Measurements from ENCODE around the gene ARHGAP32.

The ARHGAP32 gene
- total RNA-seq = 3.3 to 8.5 (median 6.4) reads per million in 3 donors

DNA sequence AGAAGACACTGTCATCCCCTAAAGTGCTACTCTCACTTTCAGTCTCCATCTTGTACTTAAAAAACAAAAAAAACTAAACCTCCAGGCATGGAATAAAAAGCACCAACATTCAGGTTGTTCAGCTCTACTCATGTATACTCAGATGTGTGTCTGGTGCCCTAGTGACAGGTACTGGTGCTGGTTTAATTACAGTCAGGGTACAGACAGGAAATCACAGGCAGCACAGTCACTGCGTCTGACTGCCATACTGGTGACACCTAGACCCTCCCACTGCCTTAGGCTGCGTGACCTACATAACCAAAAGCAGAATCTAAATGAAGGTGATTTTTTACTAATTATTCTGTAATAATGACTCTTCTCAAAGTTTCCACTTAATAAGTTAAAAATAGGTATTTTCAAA lies at the start of gene ARHGAP32:
Gene ARHGAP32, minus strand, starts transcription at position 176 of the 400 bp plus-strand sequence. Its CDS starts 127 bp downstream, at position 49.
- Histone ChIP-seq H3K36me3 (ENCODE audit: control insufficient read depth, insufficient read depth, low read length) (no peaks in the 10 kb centered on the region), H3K9me3 (ENCODE audit: control insufficient read depth, low read length) (no peaks in the 10 kb centered on the region), H3K27me3 (replicated peaks; ENCODE audit: control insufficient read depth, insufficient read depth, low read length, poor library complexity, severe bottlenecking) (no peaks in the 10 kb centered on the region), H3K4me1 (ENCODE audit: control insufficient read depth, insufficient read depth, low read length, poor library complexity, severe bottlenecking) (no peaks in the 10 kb centered on the region), H3K4me3 (ENCODE audit: insufficient read depth, low read depth, low read length, poor library complexity, severe bottlenecking) (no peak within 1 kb of the TSS), H3K27ac (ENCODE audit: insufficient read depth, low read length, poor library complexity, severe bottlenecking) (no peak within 1 kb of the TSS)
- DNase-seq = no peak

DNA sequence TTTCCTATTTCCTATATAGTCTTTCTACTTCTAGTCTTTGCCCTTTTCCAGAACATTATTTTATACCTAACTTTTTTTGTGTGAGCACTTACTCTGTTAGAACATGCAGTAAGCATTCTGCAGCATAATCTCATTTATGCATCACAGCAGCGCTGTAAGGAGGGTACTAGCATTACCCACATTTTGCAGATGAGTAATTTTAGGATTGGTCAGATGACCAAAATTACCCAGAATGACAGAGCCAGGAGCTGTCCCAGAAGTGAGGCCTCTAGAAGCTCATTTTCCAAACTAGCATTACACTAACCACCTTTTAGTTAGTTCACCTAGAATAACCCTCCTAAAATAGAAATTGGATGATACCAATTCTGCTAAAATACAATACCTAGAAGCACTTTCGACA lies 47.1 kb upstream of the ARHGAP32 start:
- Histone ChIP-seq H3K36me3 (ENCODE audit: control insufficient read depth, insufficient read depth, low read length) (no peaks in the 10 kb centered on the region), H3K4me3 (ENCODE audit: insufficient read depth, low read depth, low read length, poor library complexity, severe bottlenecking) (no peak overlapping the region), H3K4me1 (ENCODE audit: control insufficient read depth, insufficient read depth, low read length, poor library complexity, severe bottlenecking) (no peaks in the 10 kb centered on the region), H3K9me3 (ENCODE audit: control insufficient read depth, low read length) (no peaks in the 10 kb centered on the region), H3K27ac (ENCODE audit: insufficient read depth, low read length, poor library complexity, severe bottlenecking) (no peak overlapping the region), H3K27me3 (replicated peaks; ENCODE audit: control insufficient read depth, insufficient read depth, low read length, poor library complexity, severe bottlenecking) (no peaks in the 10 kb centered on the region)
- DNase-seq = no peak

DNA sequence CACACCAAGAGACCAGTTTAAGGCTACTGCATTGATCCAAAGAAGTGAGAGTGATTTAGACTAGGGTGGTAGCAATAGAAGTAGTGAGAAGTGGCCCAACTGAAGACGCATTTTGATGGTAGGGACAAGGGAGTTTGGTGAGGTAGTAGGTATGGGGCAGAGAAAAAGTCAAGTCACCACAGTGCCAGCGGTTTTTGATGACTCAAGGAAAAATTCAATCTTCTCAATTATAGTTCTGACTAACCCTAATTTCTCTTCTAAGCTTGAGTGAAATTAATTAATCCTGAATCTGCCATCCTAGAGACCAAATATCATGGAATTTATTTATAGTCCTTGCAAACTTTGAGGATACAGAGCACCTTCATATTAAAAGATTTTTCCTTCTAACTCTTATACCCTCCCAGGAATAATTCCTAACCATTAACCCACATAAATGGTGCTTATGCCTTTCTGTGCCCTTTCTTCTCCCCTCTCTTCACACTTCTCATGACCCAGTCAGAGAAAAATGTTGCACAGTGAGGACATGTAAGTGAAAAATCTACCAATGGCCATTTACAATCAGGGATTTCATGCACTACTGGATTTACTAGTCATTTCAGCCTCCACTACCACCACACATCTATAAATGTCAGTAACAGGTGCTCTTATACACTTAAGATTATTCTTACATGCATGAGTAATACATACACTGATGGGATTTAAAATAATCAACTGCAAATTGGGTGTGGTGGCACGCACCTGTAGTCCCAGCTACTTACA lies 45.9 kb upstream of the ARHGAP32 start:
- H3K9me3 ChIP-seq (ENCODE audit: control insufficient read depth, low read length) = no peaks in the 10 kb centered on the region
- H3K27ac ChIP-seq (ENCODE audit: insufficient read depth, low read length, poor library complexity, severe bottlenecking) = no peak overlapping the region
- no peaks in the 10 kb centered on the region for H3K4me1 ChIP-seq (ENCODE audit: control insufficient read depth, insufficient read depth, low read length, poor library complexity, severe bottlenecking)
- DNase-seq = no peak
- no peak overlapping the region for H3K4me3 ChIP-seq (ENCODE audit: insufficient read depth, low read depth, low read length, poor library complexity, severe bottlenecking)
- no peaks in the 10 kb centered on the region for H3K27me3 ChIP-seq (replicated peaks; ENCODE audit: control insufficient read depth, insufficient read depth, low read length, poor library complexity, severe bottlenecking)
- no peaks in the 10 kb centered on the region for H3K36me3 ChIP-seq (ENCODE audit: control insufficient read depth, insufficient read depth, low read length)

DNA sequence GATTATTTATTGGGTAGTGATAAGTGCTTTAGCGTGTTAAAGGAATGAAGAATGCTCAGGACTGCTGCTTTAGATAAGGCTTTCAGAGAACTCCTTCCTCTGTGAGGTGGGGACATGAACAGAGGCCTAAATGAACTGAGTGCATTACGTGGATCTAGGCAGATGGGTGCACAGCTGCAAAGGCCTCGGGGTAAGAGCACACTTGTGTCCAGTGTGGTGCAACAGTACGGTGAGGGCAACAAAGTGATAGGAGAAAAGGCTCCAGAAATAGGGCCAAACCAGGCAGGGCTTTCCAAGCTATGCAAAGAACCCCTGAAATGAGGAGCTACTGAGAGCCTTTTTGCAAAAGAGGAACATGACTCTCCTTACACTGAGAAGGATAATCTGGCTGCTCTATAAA lies 45.3 kb upstream of the ARHGAP32 start:
- H3K9me3 ChIP-seq (ENCODE audit: control insufficient read depth, low read length) = no peaks in the 10 kb centered on the region
- H3K4me3 ChIP-seq (ENCODE audit: insufficient read depth, low read depth, low read length, poor library complexity, severe bottlenecking) = no peak overlapping the region
- no peak for DNase-seq
- no peaks in the 10 kb centered on the region for H3K4me1 ChIP-seq (ENCODE audit: control insufficient read depth, insufficient read depth, low read length, poor library complexity, severe bottlenecking)
- no peaks in the 10 kb centered on the region for H3K27me3 ChIP-seq (replicated peaks; ENCODE audit: control insufficient read depth, insufficient read depth, low read length, poor library complexity, severe bottlenecking)
- H3K36me3 ChIP-seq (ENCODE audit: control insufficient read depth, insufficient read depth, low read length) = no peaks in the 10 kb centered on the region
- no peak overlapping the region for H3K27ac ChIP-seq (ENCODE audit: insufficient read depth, low read length, poor library complexity, severe bottlenecking)

DNA sequence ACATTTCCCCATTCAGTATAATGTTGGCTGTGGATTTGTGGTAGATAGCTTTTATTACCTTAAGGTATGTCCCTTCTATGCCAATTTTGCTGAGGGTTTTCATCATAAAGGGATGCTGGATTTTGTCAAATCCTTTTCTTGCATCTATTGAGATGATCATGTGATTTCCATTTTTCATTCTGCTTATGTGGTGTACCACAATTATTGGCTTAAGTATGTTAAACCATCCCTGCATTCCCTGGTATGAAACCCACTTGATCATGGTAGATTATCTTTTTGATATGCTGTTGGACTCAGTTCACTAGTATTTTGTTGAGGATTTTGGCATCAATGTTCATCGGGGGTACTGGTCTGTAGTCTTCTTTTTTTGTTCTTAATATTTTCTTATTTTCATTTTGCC lies 44.7 kb upstream of the ARHGAP32 start:
- no peaks in the 10 kb centered on the region for H3K36me3 ChIP-seq (ENCODE audit: control insufficient read depth, insufficient read depth, low read length)
- no peaks in the 10 kb centered on the region for H3K9me3 ChIP-seq (ENCODE audit: control insufficient read depth, low read length)
- no peak overlapping the region for H3K4me3 ChIP-seq (ENCODE audit: insufficient read depth, low read depth, low read length, poor library complexity, severe bottlenecking)
- H3K4me1 ChIP-seq (ENCODE audit: control insufficient read depth, insufficient read depth, low read length, poor library complexity, severe bottlenecking) = no peaks in the 10 kb centered on the region
- H3K27me3 ChIP-seq (replicated peaks; ENCODE audit: control insufficient read depth, insufficient read depth, low read length, poor library complexity, severe bottlenecking) = no peaks in the 10 kb centered on the region
- no peak overlapping the region for H3K27ac ChIP-seq (ENCODE audit: insufficient read depth, low read length, poor library complexity, severe bottlenecking)
- no peak for DNase-seq

DNA sequence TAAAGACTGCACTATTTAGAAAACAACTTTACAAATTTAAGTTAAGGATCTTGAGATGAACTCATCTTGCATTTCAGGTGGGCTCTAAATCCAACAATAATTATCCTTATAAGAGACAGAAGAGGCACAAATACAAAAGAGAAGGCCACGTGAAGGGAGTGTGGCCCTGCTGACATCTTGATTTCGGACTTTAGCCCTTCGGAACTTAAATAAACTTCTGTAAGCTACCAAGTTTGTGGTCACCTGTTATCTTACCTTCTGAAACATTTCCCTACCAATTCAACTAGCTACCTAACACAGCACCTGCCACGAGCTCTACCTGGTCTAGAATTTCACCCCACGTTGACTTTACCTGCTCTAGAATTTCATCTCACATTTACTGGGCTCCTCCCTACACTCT lies 42.9 kb upstream of the ARHGAP32 start:
- Histone ChIP-seq H3K27me3 (replicated peaks; ENCODE audit: control insufficient read depth, insufficient read depth, low read length, poor library complexity, severe bottlenecking) (no peaks in the 10 kb centered on the region), H3K9me3 (ENCODE audit: control insufficient read depth, low read length) (no peaks in the 10 kb centered on the region), H3K27ac (ENCODE audit: insufficient read depth, low read length, poor library complexity, severe bottlenecking) (no peak overlapping the region), H3K4me1 (ENCODE audit: control insufficient read depth, insufficient read depth, low read length, poor library complexity, severe bottlenecking) (no peaks in the 10 kb centered on the region), H3K36me3 (ENCODE audit: control insufficient read depth, insufficient read depth, low read length) (no peaks in the 10 kb centered on the region), H3K4me3 (ENCODE audit: insufficient read depth, low read depth, low read length, poor library complexity, severe bottlenecking) (no peak overlapping the region)
- no peak for DNase-seq

DNA sequence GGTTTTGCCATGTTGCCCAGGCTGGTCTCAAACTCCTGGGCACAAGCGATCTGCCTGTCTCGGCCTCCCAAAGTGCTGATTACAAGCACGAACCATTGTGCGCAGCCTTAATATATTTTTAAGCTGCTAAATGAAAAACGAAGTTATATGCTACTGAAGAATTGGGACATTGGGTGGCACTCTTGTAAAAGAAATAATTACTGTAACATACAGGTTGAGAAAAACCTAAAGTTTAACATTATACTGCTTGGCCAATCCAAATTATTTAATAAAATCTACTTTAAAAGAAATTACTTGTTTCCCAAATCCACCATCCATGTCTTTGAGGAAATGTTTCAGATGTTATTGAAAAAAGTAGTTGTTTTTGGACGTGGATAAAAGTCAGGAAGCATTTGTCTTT lies 37.9 kb upstream of the ARHGAP32 start:
- Histone ChIP-seq H3K27ac (ENCODE audit: insufficient read depth, low read length, poor library complexity, severe bottlenecking) (no peak overlapping the region), H3K4me3 (ENCODE audit: insufficient read depth, low read depth, low read length, poor library complexity, severe bottlenecking) (no peak overlapping the region), H3K36me3 (ENCODE audit: control insufficient read depth, insufficient read depth, low read length) (no peaks in the 10 kb centered on the region), H3K9me3 (ENCODE audit: control insufficient read depth, low read length) (peaks cover 3% of the 10 kb centered on the region), H3K27me3 (replicated peaks; ENCODE audit: control insufficient read depth, insufficient read depth, low read length, poor library complexity, severe bottlenecking) (no peaks in the 10 kb centered on the region), H3K4me1 (ENCODE audit: control insufficient read depth, insufficient read depth, low read length, poor library complexity, severe bottlenecking) (no peaks in the 10 kb centered on the region)
- no peak for DNase-seq

DNA sequence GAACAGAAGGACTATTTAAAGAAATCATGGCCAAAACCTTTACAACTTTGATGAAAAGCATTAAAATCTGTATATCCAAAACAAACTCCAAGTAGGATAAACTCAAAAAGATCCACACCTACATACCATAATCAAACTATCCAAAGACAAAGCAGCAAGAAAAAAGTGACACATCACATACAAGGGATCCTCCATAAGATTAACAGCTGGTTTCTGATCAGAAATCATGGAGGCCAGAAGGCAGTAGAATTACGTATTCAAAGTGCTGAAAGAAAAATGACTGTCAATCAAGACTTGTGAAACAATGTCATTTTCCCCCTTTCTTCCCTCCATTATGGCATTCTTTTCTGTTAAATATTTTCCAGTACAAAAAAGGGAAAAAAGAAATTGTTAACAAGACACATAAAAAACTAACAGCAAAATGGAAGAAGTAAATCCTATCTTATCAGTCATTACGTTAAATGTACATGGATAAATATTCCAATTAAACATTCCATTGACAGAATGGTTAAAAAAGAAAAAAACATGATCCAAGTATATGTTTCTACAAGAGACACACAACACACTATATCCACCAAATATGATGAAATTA lies 34.2 kb upstream of the ARHGAP32 start:
- Histone ChIP-seq H3K36me3 (ENCODE audit: control insufficient read depth, insufficient read depth, low read length) (no peaks in the 10 kb centered on the region), H3K27ac (ENCODE audit: insufficient read depth, low read length, poor library complexity, severe bottlenecking) (no peak overlapping the region)
- DNase-seq = no peak

DNA sequence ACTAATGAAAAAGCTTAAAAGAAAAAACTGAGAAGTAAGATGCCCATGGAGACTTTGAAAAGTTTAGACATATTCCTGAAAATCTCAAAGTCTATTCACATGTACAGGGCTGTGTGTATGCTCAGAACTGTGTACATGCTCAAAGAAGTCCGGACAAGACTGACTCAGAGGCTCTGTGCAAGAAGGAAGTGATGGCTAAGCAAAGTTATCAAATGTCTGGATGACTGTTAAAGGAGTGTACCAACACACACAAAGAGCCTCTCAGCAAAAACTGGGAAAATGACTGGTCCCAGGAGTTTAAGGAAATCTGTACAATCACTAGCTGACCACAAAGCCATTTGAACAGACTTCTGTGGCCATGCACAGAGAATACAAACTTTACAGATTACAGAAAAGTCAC lies 33.1 kb upstream of the ARHGAP32 start:
- H3K27me3 ChIP-seq (replicated peaks; ENCODE audit: control insufficient read depth, insufficient read depth, low read length, poor library complexity, severe bottlenecking) = no peaks in the 10 kb centered on the region
- H3K4me3 ChIP-seq (ENCODE audit: insufficient read depth, low read depth, low read length, poor library complexity, severe bottlenecking) = no peak overlapping the region
- no peaks in the 10 kb centered on the region for H3K4me1 ChIP-seq (ENCODE audit: control insufficient read depth, insufficient read depth, low read length, poor library complexity, severe bottlenecking)
- H3K36me3 ChIP-seq (ENCODE audit: control insufficient read depth, insufficient read depth, low read length) = no peaks in the 10 kb centered on the region
- H3K27ac ChIP-seq (ENCODE audit: insufficient read depth, low read length, poor library complexity, severe bottlenecking) = no peak overlapping the region
- peaks cover 3% of the 10 kb centered on the region for H3K9me3 ChIP-seq (ENCODE audit: control insufficient read depth, low read length)
- DNase-seq = no peak

More for the DNA sequence above, 34.2 kb upstream of the ARHGAP32 start:
- Histone ChIP-seq H3K9me3 (ENCODE audit: control insufficient read depth, low read length) (peaks cover 3% of the 10 kb centered on the region), H3K4me3 (ENCODE audit: insufficient read depth, low read depth, low read length, poor library complexity, severe bottlenecking) (no peak overlapping the region), H3K27me3 (replicated peaks; ENCODE audit: control insufficient read depth, insufficient read depth, low read length, poor library complexity, severe bottlenecking) (no peaks in the 10 kb centered on the region), H3K4me1 (ENCODE audit: control insufficient read depth, insufficient read depth, low read length, poor library complexity, severe bottlenecking) (no peaks in the 10 kb centered on the region)

DNA sequence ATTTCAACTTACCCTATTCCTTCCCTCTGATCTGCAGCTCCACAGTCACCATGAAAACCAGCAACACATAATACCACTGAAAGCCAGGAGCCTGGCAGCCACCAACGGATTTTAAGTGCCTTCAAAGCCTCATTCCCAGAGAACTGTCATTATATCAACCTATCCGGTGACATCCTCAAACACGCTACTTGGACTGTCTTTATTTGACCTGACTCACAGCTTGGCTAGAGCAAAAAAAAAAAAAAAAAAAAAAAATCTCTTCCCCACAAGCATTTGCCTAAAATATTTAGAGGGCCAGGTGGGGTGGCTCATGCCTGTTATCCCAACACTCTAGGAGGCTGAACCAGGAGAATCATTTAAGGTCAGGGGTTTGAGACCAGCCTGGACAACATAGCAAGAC lies 32.4 kb upstream of the ARHGAP32 start:
- H3K4me1 ChIP-seq (ENCODE audit: control insufficient read depth, insufficient read depth, low read length, poor library complexity, severe bottlenecking) = no peaks in the 10 kb centered on the region
- no peak overlapping the region for H3K27ac ChIP-seq (ENCODE audit: insufficient read depth, low read length, poor library complexity, severe bottlenecking)
- DNase-seq = no peak
- no peak overlapping the region for H3K4me3 ChIP-seq (ENCODE audit: insufficient read depth, low read depth, low read length, poor library complexity, severe bottlenecking)
- no peaks in the 10 kb centered on the region for H3K36me3 ChIP-seq (ENCODE audit: control insufficient read depth, insufficient read depth, low read length)
- H3K9me3 ChIP-seq (ENCODE audit: control insufficient read depth, low read length) = peaks cover 3% of the 10 kb centered on the region
- H3K27me3 ChIP-seq (replicated peaks; ENCODE audit: control insufficient read depth, insufficient read depth, low read length, poor library complexity, severe bottlenecking) = no peaks in the 10 kb centered on the region
